HepG2 (cell line): ENCODE results near the gene ARPC1B. TPM values are rescaled to one million over a fixed set of nuclear protein-coding genes. Genes with fewer than 3 reads are reported as not detected.

ENCODE experiments used
- ADNP ChIP-seq: sonication (generic); formaldehyde crosslinking; IDR thresholded peaks from 2 replicates; pipeline ENCODE4 v1.4.0; 2020; ENCODE audit warnings: missing genetic modification reagents
- ARNTL ChIP-seq: sonication (generic); formaldehyde crosslinking; IDR thresholded peaks from 2 replicates; pipeline ENCODE4 v1.4.0; 2020; ENCODE audit warnings: mild to moderate bottlenecking, missing genetic modification reagents
- BRD4 ChIP-seq: sonication (generic); formaldehyde crosslinking; IDR thresholded peaks from 2 replicates; pipeline ENCODE4 v1.4.0; 2020; ENCODE audit warnings: missing genetic modification reagents
- GATAD2A ChIP-seq: IDR thresholded peaks from 2 replicates; pipeline ENCODE4 v1.6.1; 2016
- KDM2A ChIP-seq: sonication (generic); formaldehyde crosslinking; IDR thresholded peaks from 2 replicates; pipeline ENCODE4 v1.4.0; 2020; ENCODE audit warnings: low read depth, missing genetic modification reagents, borderline replicate concordance
- MEIS2 ChIP-seq: sonication (generic); formaldehyde crosslinking; IDR thresholded peaks from 2 replicates; pipeline ENCODE4 v1.9.0; 2021; ENCODE audit warnings: mild to moderate bottlenecking, missing genetic modification reagents
- NFYB ChIP-seq: sonication (generic); formaldehyde crosslinking; IDR thresholded peaks from 2 replicates; pipeline ENCODE4 v1.4.0; 2020; ENCODE audit warnings: missing genetic modification reagents
- NR3C1 ChIP-seq: sonication (generic); formaldehyde crosslinking; IDR thresholded peaks from 2 replicates; pipeline ENCODE4 v1.4.0; 2020; ENCODE audit warnings: missing genetic modification reagents
- PAWR ChIP-seq: sonication (generic); formaldehyde crosslinking; IDR thresholded peaks from 2 replicates; pipeline ENCODE4 v1.4.0; 2020; ENCODE audit warnings: missing genetic modification reagents, mild to moderate bottlenecking, borderline replicate concordance
- SALL2 ChIP-seq: sonication (generic); formaldehyde crosslinking; IDR thresholded peaks from 2 replicates; pipeline ENCODE4 v1.8.1; 2023; ENCODE audit warnings: mild to moderate bottlenecking, missing genetic modification reagents, inconsistent platforms
- SIX1 ChIP-seq: sonication (generic); formaldehyde crosslinking; IDR thresholded peaks from 2 replicates; pipeline ENCODE4 v1.4.0; 2020; ENCODE audit warnings: missing genetic modification reagents, borderline replicate concordance
- SNAPC5 ChIP-seq: sonication (generic); formaldehyde crosslinking; IDR thresholded peaks from 2 replicates; pipeline ENCODE4 v1.8.1; 2023; ENCODE audit warnings: mild to moderate bottlenecking, missing genetic modification reagents, borderline replicate concordance
- SOX6 ChIP-seq, 2 experiments: fragments of 450-650 bp in 1 of 2; sonication (generic) in 1 of 2; formaldehyde crosslinking in 1 of 2; IDR thresholded peaks; 2 replicates each; pipeline versions ENCODE4 v1.4.0 to v1.6.1; 2017 to 2020; ENCODE audit warnings: antibody characterized with exemption in 1 of 2, mild to moderate bottlenecking in 1 of 2, missing genetic modification reagents in 1 of 2
- SRF ChIP-seq: IDR thresholded peaks from 2 replicates; pipeline ENCODE4 v1.6.1; 2011; ENCODE audit warnings: mild to moderate bottlenecking, low read depth, low read length, moderate library complexity
- SSRP1 ChIP-seq: IDR thresholded peaks from 2 replicates; pipeline ENCODE4 v1.6.1; 2016; ENCODE audit warnings: control low read depth
- U2AF2 ChIP-seq: fragments of 200-400 bp; formaldehyde crosslinking; IDR thresholded peaks from 2 replicates; pipeline ENCODE4 v1.6.1; 2017; ENCODE audit warnings: low read depth, mild to moderate bottlenecking, low read length
- ZBTB25 ChIP-seq: IDR thresholded peaks from 2 replicates; pipeline ENCODE4 v1.6.1; 2018; ENCODE audit warnings: missing genetic modification reagents
- ZHX1 ChIP-seq: sonication (generic); formaldehyde crosslinking; IDR thresholded peaks from 2 replicates; pipeline ENCODE4 v1.8.1; 2022; ENCODE audit warnings: low read depth, mild to moderate bottlenecking, missing genetic modification reagents
- ZNF12 ChIP-seq: sonication (generic); formaldehyde crosslinking; IDR thresholded peaks from 2 replicates; pipeline ENCODE4 v1.5.0; 2020; ENCODE audit warnings: missing genetic modification reagents
- ZNF138 ChIP-seq: sonication (generic); formaldehyde crosslinking; IDR thresholded peaks from 2 replicates; pipeline ENCODE4 v1.5.0; 2020; ENCODE audit warnings: mild to moderate bottlenecking, low read depth, missing genetic modification reagents
- ZNF362 ChIP-seq: sonication (generic); formaldehyde crosslinking; IDR thresholded peaks from 2 replicates; pipeline ENCODE4 v1.4.0; 2020; ENCODE audit warnings: missing genetic modification reagents, mild to moderate bottlenecking, borderline replicate concordance
- ZNF570 ChIP-seq: sonication (generic); formaldehyde crosslinking; IDR thresholded peaks from 2 replicates; pipeline ENCODE4 v1.4.0; 2020; ENCODE audit warnings: mild to moderate bottlenecking, missing genetic modification reagents, borderline replicate concordance
- ZNF598 ChIP-seq: sonication (generic); formaldehyde crosslinking; IDR thresholded peaks from 2 replicates; pipeline ENCODE4 v1.5.1; 2020; ENCODE audit warnings: mild to moderate bottlenecking, missing genetic modification reagents, borderline replicate concordance
- ZNF616 ChIP-seq: sonication (generic); formaldehyde crosslinking; IDR thresholded peaks from 2 replicates; pipeline ENCODE4 v1.5.0; 2020; ENCODE audit warnings: low read depth, mild to moderate bottlenecking, missing genetic modification reagents
- ZNF737 ChIP-seq: sonication (generic); formaldehyde crosslinking; IDR thresholded peaks from 2 replicates; pipeline ENCODE4 v1.5.0; 2020; ENCODE audit warnings: missing genetic modification reagents, mild to moderate bottlenecking, borderline replicate concordance
- ZNF891 ChIP-seq: sonication (generic); formaldehyde crosslinking; IDR thresholded peaks from 2 replicates; pipeline ENCODE4 v1.5.0; 2020; ENCODE audit warnings: mild to moderate bottlenecking, missing genetic modification reagents
- ZSCAN25 ChIP-seq: sonication (generic); formaldehyde crosslinking; IDR thresholded peaks from 2 replicates; pipeline ENCODE4 v1.8.0; 2022; ENCODE audit warnings: mild to moderate bottlenecking, missing genetic modification reagents
- polyA plus RNA-seq, 8 experiments: library from polyadenylated mRNA; depleted of rRNA in 3 of 8; stranded (reverse) in 7 of 8; unstranded in 1 of 8; fragments of >200 nt; fragmentation: Illumina TruSeq in 4 of 8; extraction: Trizol in 4 of 8; gene quantifications; 2 replicates each; pipeline versions ENCODE4 v1.2.1 to v1.2.3, GENCODE V29; 2011 to 2016; ENCODE audit warnings: low read depth in 4 of 8, missing spikeins in 1 of 8, mixed read lengths in 1 of 8; ENCODE audit not compliant: insufficient read depth in 1 of 8
- total RNA-seq, 5 experiments: library from RNA; depleted of rRNA; stranded (reverse); fragments of >200 nt; fragmentation: Illumina TruSeq; extraction: Trizol; gene quantifications; 2 replicates each; pipeline ENCODE4 v1.2.3, GENCODE V29; 2016; ENCODE audit warnings: low read depth in 1 of 5

Gene ARPC1B
- total and polyA plus RNA-seq, 2 of the 13 experiments (the other 11 are each of a cell fraction or from before 2014, with no cell fraction given), result 72.9 to 89.1 TPM

GRCh38 chr7:99325592-99326407, 48.7 kb upstream of the ARPC1B start, which contains the start of gene ARPC1A (continued):
- no peak for TF ChIP-seq ZNF12 (CRISPR knock-in tag)
- TF ChIP-seq KDM2A, result peak; percentile 96
- TF ChIP-seq ZHX1, result no peak
- TF ChIP-seq SOX6 (IDR thresholded peaks at IDR 0.05), result no peak
- peak; percentile 60 for TF ChIP-seq SOX6 (CRISPR knock-in tag; IDR thresholded peaks at IDR 0.05)
- no peak for TF ChIP-seq ZNF138 (CRISPR knock-in tag)
- no peak for TF ChIP-seq ZSCAN25 (CRISPR knock-in tag)
- TF ChIP-seq BRD4 (CRISPR knock-in tag), result peak; percentile 95
- peak; percentile 86; the same call in 1 of the 2 replicates for TF ChIP-seq ZNF598 (CRISPR knock-in tag)
- no peak for TF ChIP-seq SIX1
- no peak for TF ChIP-seq GATAD2A (CRISPR knock-in tag)
- TF ChIP-seq ZNF616 (CRISPR knock-in tag), result 0 out of 2 replicates have a peak, but pooled peaks have one; percentile 17
- peak; percentile 79 for TF ChIP-seq MEIS2 (CRISPR knock-in tag)
- TF ChIP-seq ZNF570 (CRISPR knock-in tag), result no peak
- peak; percentile 74; the same call in 1 of the 2 replicates for TF ChIP-seq ZBTB25 (CRISPR knock-in tag)
- TF ChIP-seq ZNF362 (CRISPR knock-in tag), result no peak
- no peak for TF ChIP-seq U2AF2
- TF ChIP-seq SALL2 (CRISPR knock-in tag), result peak; percentile 93
- TF ChIP-seq SSRP1 (CRISPR knock-in tag), result no peak
- TF ChIP-seq NR3C1 (CRISPR knock-in tag), result no peak
- TF ChIP-seq SNAPC5 (CRISPR knock-in tag), result no peak; the same call in 1 of the 2 replicates
- TF ChIP-seq ZNF737 (CRISPR knock-in tag), result no peak
- no peak for TF ChIP-seq PAWR (CRISPR knock-in tag)
- TF ChIP-seq ZNF891 (CRISPR knock-in tag), result peak; percentile 89
- no peak for TF ChIP-seq ADNP
- TF ChIP-seq SRF, result no peak
- no peak for TF ChIP-seq ARNTL (CRISPR knock-in tag)
- 0 out of 2 replicates have a peak, but pooled peaks have one; percentile 35 for TF ChIP-seq NFYB (CRISPR knock-in tag)
